PC-3 (cell line): Measurements from ENCODE around the gene PDE6G.

Experiments
- EZH2 ChIP-seq: fragments of 300-600 bp; sonication (generic); IDR thresholded peaks from one replicate; pipeline ENCODE4 v1.6.1; 2017; ENCODE audit warnings: antibody characterized with exemption, mild to moderate bottlenecking, low read length; ENCODE audit not compliant: unreplicated experiment
- TF ChIP-seq, protein P1 (sequence below): fragments of 300-600 bp; sonication (generic); conservative IDR thresholded peaks from 2 replicates; pipeline ENCODE4 v1.5.1; 2017; ENCODE audit warnings: antibody characterized with exemption, low read depth, mild to moderate bottlenecking, low read length

DNA sequence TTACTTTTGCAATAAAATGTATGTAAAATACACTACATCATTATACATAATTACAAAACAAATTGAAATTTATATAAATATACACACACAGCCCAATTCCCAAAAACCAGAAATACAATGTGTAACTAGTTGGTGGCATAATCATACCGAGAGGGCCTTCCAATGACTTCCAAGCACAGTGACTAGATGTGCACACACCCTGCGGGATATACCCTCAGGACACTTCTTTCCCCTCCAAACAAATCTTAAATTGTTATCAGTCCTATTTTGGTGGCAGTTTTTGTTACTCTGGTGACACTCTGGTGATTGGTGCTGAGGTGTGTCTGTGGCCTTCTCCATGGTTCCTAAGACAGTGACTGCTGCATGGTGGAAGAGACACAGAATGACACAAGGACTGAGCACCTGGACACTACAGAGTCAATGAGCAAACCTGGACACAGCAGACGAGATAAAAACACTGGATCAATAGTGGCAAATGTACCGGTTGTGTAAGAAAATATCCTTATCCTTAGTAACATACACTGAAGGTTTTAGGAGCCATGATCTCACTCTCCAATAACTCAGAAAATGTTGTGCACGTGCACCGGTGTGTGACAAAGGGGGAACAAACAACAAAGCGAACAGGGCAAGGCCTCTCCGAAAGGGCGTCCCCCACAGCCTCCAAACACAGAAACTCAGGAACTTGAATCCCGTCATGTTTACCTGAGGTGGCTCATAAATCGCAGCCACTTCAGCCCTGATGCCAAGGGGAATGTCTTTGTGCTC is 52.3 kb downstream of the PDE6G start:
- no peak for TF ChIP-seq EZH2
- TF ChIP-seq, protein P1, sequence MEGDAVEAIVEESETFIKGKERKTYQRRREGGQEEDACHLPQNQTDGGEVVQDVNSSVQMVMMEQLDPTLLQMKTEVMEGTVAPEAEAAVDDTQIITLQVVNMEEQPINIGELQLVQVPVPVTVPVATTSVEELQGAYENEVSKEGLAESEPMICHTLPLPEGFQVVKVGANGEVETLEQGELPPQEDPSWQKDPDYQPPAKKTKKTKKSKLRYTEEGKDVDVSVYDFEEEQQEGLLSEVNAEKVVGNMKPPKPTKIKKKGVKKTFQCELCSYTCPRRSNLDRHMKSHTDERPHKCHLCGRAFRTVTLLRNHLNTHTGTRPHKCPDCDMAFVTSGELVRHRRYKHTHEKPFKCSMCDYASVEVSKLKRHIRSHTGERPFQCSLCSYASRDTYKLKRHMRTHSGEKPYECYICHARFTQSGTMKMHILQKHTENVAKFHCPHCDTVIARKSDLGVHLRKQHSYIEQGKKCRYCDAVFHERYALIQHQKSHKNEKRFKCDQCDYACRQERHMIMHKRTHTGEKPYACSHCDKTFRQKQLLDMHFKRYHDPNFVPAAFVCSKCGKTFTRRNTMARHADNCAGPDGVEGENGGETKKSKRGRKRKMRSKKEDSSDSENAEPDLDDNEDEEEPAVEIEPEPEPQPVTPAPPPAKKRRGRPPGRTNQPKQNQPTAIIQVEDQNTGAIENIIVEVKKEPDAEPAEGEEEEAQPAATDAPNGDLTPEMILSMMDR = no peak
